Measurements from ENCODE around the gene TSEN54.

The TSEN54 gene

DNA sequence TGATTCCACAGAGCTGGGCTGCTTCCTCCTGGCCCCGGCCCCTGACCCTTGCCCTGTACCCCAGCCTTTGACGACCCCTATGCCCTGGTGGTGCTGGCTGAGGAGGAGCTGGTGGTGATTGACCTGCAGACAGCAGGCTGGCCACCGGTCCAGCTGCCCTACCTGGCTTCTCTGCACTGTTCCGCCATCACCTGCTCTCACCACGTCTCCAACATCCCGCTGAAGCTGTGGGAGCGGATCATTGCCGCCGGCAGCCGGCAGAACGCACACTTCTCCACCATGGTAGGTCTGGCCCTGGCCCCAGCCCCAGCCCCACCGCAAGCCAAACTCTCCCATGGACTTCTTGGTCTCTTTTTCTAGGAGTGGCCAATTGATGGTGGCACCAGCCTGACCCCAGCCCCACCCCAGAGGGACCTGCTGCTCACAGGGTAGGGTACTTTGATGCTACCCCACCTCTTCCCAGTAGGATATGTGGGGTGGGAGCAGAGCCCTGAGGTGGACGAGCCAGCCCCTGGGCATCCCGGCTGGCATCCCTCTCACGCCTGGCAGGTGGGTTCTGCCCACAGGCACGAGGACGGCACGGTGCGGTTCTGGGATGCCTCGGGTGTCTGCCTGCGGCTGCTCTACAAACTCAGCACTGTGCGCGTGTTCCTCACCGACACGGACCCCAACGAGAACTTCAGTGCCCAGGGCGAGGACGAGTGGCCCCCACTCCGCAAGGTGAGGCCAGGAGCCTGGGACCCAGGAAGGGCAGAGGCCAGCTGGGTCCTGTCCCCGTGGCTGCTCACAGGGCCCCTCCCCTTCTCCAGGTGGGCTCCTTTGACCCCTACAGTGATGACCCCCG lies 52.3 kb downstream of the TSEN54 start:
- Histone ChIP-seq H3K27me3 (replicated peaks; ENCODE audit: insufficient read depth, low read length) (no peaks in the 10 kb centered on the region), H4K20me1 (ENCODE audit: insufficient read depth, low read length) (no peaks in the 10 kb centered on the region), H3K9me3 (replicated peaks; ENCODE audit: insufficient read depth, low read length) (no peaks in the 10 kb centered on the region), H3K4me1 (ENCODE audit: low read length) (peaks cover 13% of the 10 kb centered on the region; the same call in 1 of the 2 replicates), H3K9me2 (replicated peaks; ENCODE audit: insufficient read depth, low read length) (no peaks in the 10 kb centered on the region), H3K36me3 (replicated peaks; ENCODE audit: insufficient read depth, low read length) (no peaks in the 10 kb centered on the region), H3K9ac (ENCODE audit: low read length) (no peak overlapping the region), H3K4me2 (ENCODE audit: low read depth, low read length) (no peak overlapping the region), H3F3A (ENCODE audit: insufficient read depth, low read length) (0 out of 2 replicates have a peak, but pooled peaks cover 2% of the 10 kb centered on the region), H3K27ac (ENCODE audit: low read length) (no peak overlapping the region), H3K79me2 (ENCODE audit: low read length) (no peaks in the 10 kb centered on the region), H3K4me3 (ENCODE audit: low read length) (no peak overlapping the region), H2AFZ (ENCODE audit: low read length) (no peak overlapping the region)
- no peak for DNase-seq
- TF ChIP-seq, protein P1, sequence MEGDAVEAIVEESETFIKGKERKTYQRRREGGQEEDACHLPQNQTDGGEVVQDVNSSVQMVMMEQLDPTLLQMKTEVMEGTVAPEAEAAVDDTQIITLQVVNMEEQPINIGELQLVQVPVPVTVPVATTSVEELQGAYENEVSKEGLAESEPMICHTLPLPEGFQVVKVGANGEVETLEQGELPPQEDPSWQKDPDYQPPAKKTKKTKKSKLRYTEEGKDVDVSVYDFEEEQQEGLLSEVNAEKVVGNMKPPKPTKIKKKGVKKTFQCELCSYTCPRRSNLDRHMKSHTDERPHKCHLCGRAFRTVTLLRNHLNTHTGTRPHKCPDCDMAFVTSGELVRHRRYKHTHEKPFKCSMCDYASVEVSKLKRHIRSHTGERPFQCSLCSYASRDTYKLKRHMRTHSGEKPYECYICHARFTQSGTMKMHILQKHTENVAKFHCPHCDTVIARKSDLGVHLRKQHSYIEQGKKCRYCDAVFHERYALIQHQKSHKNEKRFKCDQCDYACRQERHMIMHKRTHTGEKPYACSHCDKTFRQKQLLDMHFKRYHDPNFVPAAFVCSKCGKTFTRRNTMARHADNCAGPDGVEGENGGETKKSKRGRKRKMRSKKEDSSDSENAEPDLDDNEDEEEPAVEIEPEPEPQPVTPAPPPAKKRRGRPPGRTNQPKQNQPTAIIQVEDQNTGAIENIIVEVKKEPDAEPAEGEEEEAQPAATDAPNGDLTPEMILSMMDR (IDR thresholded peaks at IDR 0.05; ENCODE audit: low read length) = no peak
- TF ChIP-seq EZH2 (optimal IDR thresholded peaks at IDR 0.05; ENCODE audit: low read depth, low read length) (no peak), EZH2phosphoT487 (IDR thresholded peaks at IDR 0.05; ENCODE audit: low read length) (no peak)

DNA sequence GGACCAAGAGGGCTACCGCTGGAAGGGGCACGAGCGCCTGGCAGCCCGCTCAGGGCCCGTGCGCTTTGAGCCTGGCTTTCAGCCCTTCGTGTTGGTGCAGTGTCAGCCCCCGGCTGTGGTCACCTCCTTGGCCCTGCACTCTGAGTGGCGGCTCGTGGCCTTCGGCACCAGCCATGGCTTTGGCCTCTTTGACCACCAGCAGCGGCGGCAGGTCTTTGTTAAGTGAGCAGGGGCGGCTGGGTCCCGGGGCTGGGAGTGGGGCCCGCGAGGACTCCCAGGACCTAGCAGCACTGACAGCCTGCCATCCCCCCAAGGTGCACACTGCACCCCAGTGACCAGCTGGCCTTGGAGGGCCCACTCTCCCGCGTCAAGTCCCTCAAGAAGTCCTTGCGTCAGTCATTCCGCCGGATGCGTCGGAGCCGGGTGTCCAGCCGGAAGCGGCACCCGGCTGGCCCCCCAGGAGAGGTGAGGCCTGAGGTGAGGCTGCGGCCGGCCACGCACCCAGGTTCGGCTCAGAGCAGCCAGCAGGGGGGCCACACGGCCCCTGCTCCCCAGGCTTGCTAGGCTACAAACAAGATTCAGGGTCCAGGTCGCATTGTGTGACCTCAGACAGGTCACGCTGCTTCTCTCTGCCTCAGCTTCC lies 53.8 kb downstream of the TSEN54 start:
- no peak overlapping the region for H3K9ac ChIP-seq (ENCODE audit: low read length)
- no peaks in the 10 kb centered on the region for H3K36me3 ChIP-seq (replicated peaks; ENCODE audit: insufficient read depth, low read length)
- H2AFZ ChIP-seq (ENCODE audit: low read length) = no peak overlapping the region
- no peak overlapping the region for H3K4me3 ChIP-seq (ENCODE audit: low read length)
- H3K27me3 ChIP-seq (replicated peaks; ENCODE audit: insufficient read depth, low read length) = no peaks in the 10 kb centered on the region
- TF ChIP-seq EZH2phosphoT487 (IDR thresholded peaks at IDR 0.05; ENCODE audit: low read length) = no peak
- no peak for TF ChIP-seq EZH2 (optimal IDR thresholded peaks at IDR 0.05; ENCODE audit: low read depth, low read length)
- TF ChIP-seq, protein P1 (IDR thresholded peaks at IDR 0.05; ENCODE audit: low read length) = no peak
- peaks cover 13% of the 10 kb centered on the region; the same call in 1 of the 2 replicates for H3K4me1 ChIP-seq (ENCODE audit: low read length)
- DNase-seq = no peak
- H3K27ac ChIP-seq (ENCODE audit: low read length) = no peak overlapping the region
- no peaks in the 10 kb centered on the region for H4K20me1 ChIP-seq (ENCODE audit: insufficient read depth, low read length)
- H3K9me2 ChIP-seq (replicated peaks; ENCODE audit: insufficient read depth, low read length) = no peaks in the 10 kb centered on the region
- H3K79me2 ChIP-seq (ENCODE audit: low read length) = no peaks in the 10 kb centered on the region
- H3F3A ChIP-seq (ENCODE audit: insufficient read depth, low read length) = 0 out of 2 replicates have a peak, but pooled peaks cover 2% of the 10 kb centered on the region
- no peaks in the 10 kb centered on the region for H3K9me3 ChIP-seq (replicated peaks; ENCODE audit: insufficient read depth, low read length)
- H3K4me2 ChIP-seq (ENCODE audit: low read depth, low read length) = no peak overlapping the region

DNA sequence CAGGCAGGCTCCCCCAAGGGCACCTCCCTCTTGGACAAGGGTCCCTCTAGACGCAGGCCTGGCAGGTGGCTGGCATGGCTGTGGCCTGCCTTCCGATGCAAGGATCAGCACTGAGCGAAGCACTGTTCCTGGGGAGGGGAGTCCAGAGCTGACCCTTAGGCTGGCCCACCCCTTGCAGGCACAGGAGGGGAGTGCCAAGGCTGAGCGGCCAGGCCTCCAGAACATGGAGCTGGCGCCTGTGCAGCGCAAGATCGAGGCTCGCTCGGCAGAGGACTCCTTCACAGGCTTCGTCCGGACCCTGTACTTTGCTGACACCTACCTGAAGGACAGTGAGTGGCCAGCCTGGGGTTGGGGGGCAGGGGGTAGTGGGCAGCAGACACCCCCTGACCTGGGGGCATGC lies 54.4 kb downstream of the TSEN54 start:
- Histone ChIP-seq H3K79me2 (ENCODE audit: low read length) (no peaks in the 10 kb centered on the region), H3K4me2 (ENCODE audit: low read depth, low read length) (peak overlapping the region; percentile 63; the same call in 1 of the 2 replicates), H3K27me3 (replicated peaks; ENCODE audit: insufficient read depth, low read length) (no peaks in the 10 kb centered on the region), H3F3A (ENCODE audit: insufficient read depth, low read length) (0 out of 2 replicates have a peak, but pooled peaks cover 2% of the 10 kb centered on the region), H3K27ac (ENCODE audit: low read length) (peak overlapping the region; percentile 62; the same call in 1 of the 2 replicates), H4K20me1 (ENCODE audit: insufficient read depth, low read length) (no peaks in the 10 kb centered on the region), H3K9ac (ENCODE audit: low read length) (peak overlapping the region; percentile 89; the same call in 1 of the 2 replicates), H3K9me2 (replicated peaks; ENCODE audit: insufficient read depth, low read length) (no peaks in the 10 kb centered on the region), H2AFZ (ENCODE audit: low read length) (no peak overlapping the region), H3K4me3 (ENCODE audit: low read length) (no peak overlapping the region), H3K9me3 (replicated peaks; ENCODE audit: insufficient read depth, low read length) (no peaks in the 10 kb centered on the region), H3K4me1 (ENCODE audit: low read length) (peaks cover 13% of the 10 kb centered on the region; the same call in 1 of the 2 replicates), H3K36me3 (replicated peaks; ENCODE audit: insufficient read depth, low read length) (no peaks in the 10 kb centered on the region)
- DNase-seq = no peak
- TF ChIP-seq EZH2 (optimal IDR thresholded peaks at IDR 0.05; ENCODE audit: low read depth, low read length) = no peak
- no peak for TF ChIP-seq EZH2phosphoT487 (IDR thresholded peaks at IDR 0.05; ENCODE audit: low read length)
- TF ChIP-seq, protein P1 (IDR thresholded peaks at IDR 0.05; ENCODE audit: low read length) = no peak

Measured in MM.1S (cell line).